Mesenchymal stem cell (in vitro differentiated cells and primary cell): Measurements from ENCODE around the gene LAMC1.

Experiments
- DNase-seq: peaks from one replicate; pipeline ENCODE4 v3.0.0-alpha.2; 2013
- H2AFZ ChIP-seq: one replicate; pipeline ENCODE4 v1.6.1; 2013; ENCODE audit warnings: low read depth, mild to moderate bottlenecking, control low read depth, inconsistent platforms, low read length, moderate library complexity
- H2AK5ac ChIP-seq: 2 replicates; pipeline ENCODE4 v1.6.1; 2013; ENCODE audit warnings: low read length, moderate library complexity, mild to moderate bottlenecking, inconsistent platforms; ENCODE audit not compliant: severe bottlenecking
- H2BK120ac ChIP-seq: one replicate; pipeline ENCODE4 v1.6.1; 2013; ENCODE audit warnings: low read depth, mild to moderate bottlenecking, inconsistent platforms, low read length, moderate library complexity
- H2BK12ac ChIP-seq, 2 experiments: one replicate each; pipeline ENCODE4 v1.6.1; 2013; ENCODE audit warnings: inconsistent platforms in 2 of 2, low read length in 2 of 2, mild to moderate bottlenecking in 2 of 2, moderate library complexity in 2 of 2, control low read depth in 1 of 2
- H2BK15ac ChIP-seq: one replicate; pipeline ENCODE4 v1.6.1; 2013; ENCODE audit warnings: mild to moderate bottlenecking, low read depth, inconsistent platforms; ENCODE audit not compliant: poor library complexity, severe bottlenecking
- H2BK5ac ChIP-seq: 2 replicates; pipeline ENCODE4 v1.6.1; 2013; ENCODE audit warnings: low read depth, mild to moderate bottlenecking, low read length, control low read depth, inconsistent platforms; ENCODE audit not compliant: poor library complexity, severe bottlenecking
- H3K14ac ChIP-seq, 2 experiments: one replicate each; pipeline ENCODE4 v1.6.1; 2013; ENCODE audit warnings: inconsistent platforms in 2 of 2, low read length in 2 of 2, control low read depth in 1 of 2, mild to moderate bottlenecking in 1 of 2, moderate library complexity in 1 of 2
- H3K18ac ChIP-seq, 2 experiments: one replicate each; pipeline ENCODE4 v1.6.1; 2013; ENCODE audit warnings: inconsistent platforms in 2 of 2, low read length in 2 of 2, control low read depth in 1 of 2, low read depth in 1 of 2, mild to moderate bottlenecking in 1 of 2
- H3K23ac ChIP-seq, 2 experiments: one replicate each; pipeline ENCODE4 v1.6.1; 2013; ENCODE audit warnings: inconsistent platforms in 2 of 2, low read length in 2 of 2, mild to moderate bottlenecking in 2 of 2, moderate library complexity in 2 of 2, control low read depth in 1 of 2
- H3K27ac ChIP-seq: 2 replicates; pipeline ENCODE4 v1.5.1; 2013; ENCODE audit warnings: mild to moderate bottlenecking, moderate library complexity, low read length, control low read depth, inconsistent platforms; ENCODE audit not compliant: poor library complexity, severe bottlenecking
- H3K27me3 ChIP-seq, 2 experiments: 2 replicates each; pipeline versions ENCODE4 v1.6.1 to v1.7.0; 2013; ENCODE audit warnings: low read length in 2 of 2, mild to moderate bottlenecking in 2 of 2, moderate library complexity in 2 of 2, control low read depth in 1 of 2, inconsistent platforms in 1 of 2; ENCODE audit not compliant: control insufficient read depth in 1 of 2, insufficient read depth in 1 of 2
- H3K36me3 ChIP-seq, 2 experiments: 2 replicates each; pipeline versions ENCODE4 v1.6.1 to v1.7.0; 2013; ENCODE audit warnings: low read length in 2 of 2, control low read depth in 1 of 2, inconsistent platforms in 1 of 2, low read depth in 1 of 2, mild to moderate bottlenecking in 1 of 2; ENCODE audit not compliant: insufficient read depth in 2 of 2, control insufficient read depth in 1 of 2
- H3K4ac ChIP-seq, 2 experiments: one replicate each; pipeline ENCODE4 v1.6.1; 2013; ENCODE audit warnings: inconsistent platforms in 2 of 2, low read length in 2 of 2, mild to moderate bottlenecking in 2 of 2, moderate library complexity in 2 of 2, control low read depth in 1 of 2, low read depth in 1 of 2
- H3K4me1 ChIP-seq: 2 replicates; pipeline ENCODE4 v1.6.1; 2013; ENCODE audit warnings: low read depth, low read length, control low read depth; ENCODE audit not compliant: control insufficient read depth, insufficient read depth
- H3K4me2 ChIP-seq: 2 replicates; pipeline ENCODE4 v1.6.1; 2013; ENCODE audit warnings: low read length, mild to moderate bottlenecking, inconsistent platforms; ENCODE audit not compliant: poor library complexity, severe bottlenecking
- H3K4me3 ChIP-seq, 2 experiments: 2 replicates each; pipeline versions ENCODE4 v1.5.1 to v1.7.0; 2013; ENCODE audit warnings: low read length in 2 of 2, mild to moderate bottlenecking in 2 of 2, control low read depth in 1 of 2, low read depth in 1 of 2; ENCODE audit not compliant: insufficient read depth in 1 of 2
- H3K79me1 ChIP-seq: replicated peaks from 2 replicates; pipeline ENCODE4 v1.6.1; 2013; ENCODE audit warnings: mild to moderate bottlenecking, control low read depth, low read length, inconsistent platforms; ENCODE audit not compliant: poor library complexity, severe bottlenecking
- H3K9ac ChIP-seq: 2 replicates; pipeline ENCODE4 v1.7.0; 2013; ENCODE audit warnings: mild to moderate bottlenecking, low read length, moderate library complexity
- H3K9me3 ChIP-seq: 2 replicates; pipeline ENCODE4 v1.7.0; 2013; ENCODE audit warnings: mild to moderate bottlenecking, low read length; ENCODE audit not compliant: control insufficient read depth
- H4K8ac ChIP-seq: one replicate; pipeline ENCODE4 v1.6.1; 2013; ENCODE audit warnings: inconsistent platforms, mild to moderate bottlenecking, low read length, moderate library complexity
- H4K91ac ChIP-seq: one replicate; pipeline ENCODE4 v1.6.1; 2013; ENCODE audit warnings: mild to moderate bottlenecking, low read length, inconsistent platforms
- WGBS: methylation state at CpG from one replicate; pipeline ENCODE4 v1.1.7; 2013; ENCODE audit warnings: mixed read lengths; 5-methylcytosine and 5-hydroxymethylcytosine counted together

LAMC1 gene

DNA sequence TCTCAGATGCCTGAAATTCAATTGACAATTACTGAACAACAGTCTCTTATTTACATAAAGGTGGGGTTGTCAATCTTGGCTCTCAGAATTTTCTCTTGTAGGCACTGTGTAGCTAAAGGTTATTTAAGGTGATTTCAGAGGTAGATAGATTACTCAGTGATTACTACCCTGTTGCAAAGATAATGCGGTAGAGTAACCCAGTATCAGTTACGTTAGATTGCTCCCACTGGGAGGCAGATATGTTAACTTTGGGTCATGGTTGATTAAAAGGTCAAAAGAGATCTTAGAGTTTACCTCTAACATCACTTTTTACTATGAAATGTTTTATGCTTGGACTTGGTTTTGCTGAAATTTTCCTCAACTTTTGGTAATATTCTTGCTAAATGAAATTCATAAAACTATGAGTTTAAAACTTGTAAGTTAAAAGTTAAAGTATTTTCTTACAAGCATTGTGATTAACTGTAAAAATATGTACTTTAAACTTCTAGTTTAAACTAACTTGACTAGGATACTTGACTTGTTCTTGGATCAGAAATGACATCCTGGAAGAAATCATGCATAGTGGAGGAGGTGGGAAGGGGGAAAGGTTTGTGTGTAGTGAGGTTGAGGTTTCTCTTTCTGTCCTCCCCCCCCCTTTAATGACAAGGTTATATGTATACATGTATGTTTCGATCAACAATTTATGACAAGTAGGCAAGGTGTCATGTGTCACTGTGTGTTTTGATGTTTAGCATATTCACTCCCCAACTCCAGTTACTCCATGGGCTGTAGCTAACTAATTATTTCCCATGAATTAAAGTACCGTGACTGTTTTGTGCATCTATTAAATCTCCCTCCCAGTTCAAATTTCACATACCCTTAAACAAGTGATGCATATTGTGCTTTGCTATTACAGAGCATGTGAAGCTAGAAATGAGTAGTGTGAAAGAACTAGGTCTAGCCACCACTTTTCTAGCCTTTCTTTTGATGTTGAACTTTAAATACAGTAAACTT lies 2.9 kb downstream of the LAMC1 start:
- Histone ChIP-seq H3K9me3 (no peaks in the 10 kb centered on the region), H3K23ac (no peak overlapping the region), H2BK15ac (no peak overlapping the region), H4K8ac (no peak overlapping the region), H2BK12ac (no peak overlapping the region), H2BK5ac (no peak overlapping the region), H3K27ac (peak overlapping the region; percentile 46), H2AK5ac (no peak overlapping the region), H3K4me3 (peak overlapping the region in 1 of 2 experiments; percentile 86), H3K4me2 (peak overlapping the region; percentile 61), H3K14ac (no peak overlapping the region), H3K4ac (no peak overlapping the region), H3K9ac (peak overlapping the region; percentile 98), H3K79me1 (no peaks in the 10 kb centered on the region), H3K4me1 (peaks cover 3% of the 10 kb centered on the region), H3K36me3 (peaks cover 0 to 63% of the 10 kb centered on the region in 2 experiments), H2AFZ (no peak overlapping the region), H2BK120ac (no peak overlapping the region), H4K91ac (no peak overlapping the region), H3K18ac (no peak overlapping the region), H3K27me3 (no peaks in the 10 kb centered on the region)
- 0% methylated on average over 2 of the region's 4 CpGs for WGBS
- DNase-seq = no peak

DNA sequence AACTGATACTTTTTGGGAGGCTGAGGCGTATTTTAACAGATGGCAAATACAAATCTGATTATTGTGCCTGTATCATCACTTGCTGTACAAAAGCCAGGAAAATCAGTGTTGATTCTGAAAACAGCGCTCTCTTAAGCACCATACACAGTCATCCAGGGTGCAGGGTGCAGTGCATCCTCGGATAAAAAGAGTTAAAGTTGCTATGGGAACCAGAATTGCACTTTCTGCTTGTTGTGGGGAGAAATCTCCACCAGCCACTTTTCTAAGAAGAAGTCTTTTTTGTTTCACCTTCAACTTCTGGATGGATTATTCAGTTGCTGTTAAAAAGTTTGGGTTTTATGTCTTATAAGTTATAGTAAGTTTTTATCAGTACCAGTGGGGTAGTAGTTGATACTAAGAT lies 3.8 kb downstream of the LAMC1 start:
- no peak overlapping the region for H3K23ac ChIP-seq
- no peak for DNase-seq
- H3K9me3 ChIP-seq = no peaks in the 10 kb centered on the region
- 90% methylated on average over 2 of the region's 3 CpGs for WGBS
- H3K79me1 ChIP-seq = no peaks in the 10 kb centered on the region
- H2AFZ ChIP-seq = no peak overlapping the region
- H3K18ac ChIP-seq = no peak overlapping the region
- no peak overlapping the region for H3K27ac ChIP-seq
- H3K4ac ChIP-seq = no peak overlapping the region
- H2BK15ac ChIP-seq = no peak overlapping the region
- H2BK12ac ChIP-seq = no peak overlapping the region
- peaks cover 0 to 66% of the 10 kb centered on the region in 2 experiments for H3K36me3 ChIP-seq
- no peaks in the 10 kb centered on the region for H3K27me3 ChIP-seq
- peaks cover 4% of the 10 kb centered on the region for H3K4me1 ChIP-seq
- no peak overlapping the region for H4K91ac ChIP-seq
- no peak overlapping the region for H2AK5ac ChIP-seq
- H2BK5ac ChIP-seq = no peak overlapping the region
- H3K4me2 ChIP-seq = peak overlapping the region; percentile 52
- peak overlapping the region; percentile 98 for H3K9ac ChIP-seq
- H4K8ac ChIP-seq = no peak overlapping the region
- H2BK120ac ChIP-seq = no peak overlapping the region
- H3K4me3 ChIP-seq = peak overlapping the region in 1 of 2 experiments; percentile 86
- H3K14ac ChIP-seq = no peak overlapping the region

DNA sequence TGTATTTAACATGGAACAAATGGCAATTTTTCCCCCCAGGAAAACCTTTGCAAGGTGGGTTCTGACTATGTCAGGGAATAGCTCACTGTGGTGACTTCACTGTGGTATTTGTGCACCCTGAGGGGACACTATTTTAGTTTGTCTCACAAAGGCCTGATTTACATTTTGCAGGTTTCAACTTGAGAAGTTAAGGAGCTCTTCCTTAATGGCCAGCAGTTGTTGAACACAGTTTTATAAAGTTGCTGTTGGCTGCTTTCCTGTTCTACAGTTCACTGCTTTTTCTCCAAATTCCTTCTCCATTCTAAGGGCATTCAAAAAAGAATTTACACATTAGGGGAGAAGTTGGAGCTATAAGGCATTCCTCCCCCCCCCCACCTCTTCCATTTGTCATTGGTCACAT lies 4.6 kb downstream of the LAMC1 start:
- Histone ChIP-seq H3K18ac (no peak overlapping the region), H3K27me3 (no peaks in the 10 kb centered on the region), H4K91ac (no peak overlapping the region), H2BK120ac (no peak overlapping the region), H3K14ac (no peak overlapping the region), H4K8ac (no peak overlapping the region), H3K9me3 (no peaks in the 10 kb centered on the region), H3K4ac (no peak overlapping the region), H3K23ac (no peak overlapping the region), H3K4me1 (peaks cover 6% of the 10 kb centered on the region), H3K4me2 (no peak overlapping the region), H3K27ac (peak overlapping the region; percentile 32), H2BK5ac (no peak overlapping the region), H2AFZ (no peak overlapping the region), H2BK12ac (no peak overlapping the region), H3K79me1 (no peaks in the 10 kb centered on the region), H3K9ac (peak overlapping the region; percentile 98), H3K4me3 (peak overlapping the region in 1 of 2 experiments; percentile 86), H2BK15ac (no peak overlapping the region), H2AK5ac (no peak overlapping the region), H3K36me3 (peaks cover 0 to 73% of the 10 kb centered on the region in 2 experiments)
- DNase-seq = no peak

DNA sequence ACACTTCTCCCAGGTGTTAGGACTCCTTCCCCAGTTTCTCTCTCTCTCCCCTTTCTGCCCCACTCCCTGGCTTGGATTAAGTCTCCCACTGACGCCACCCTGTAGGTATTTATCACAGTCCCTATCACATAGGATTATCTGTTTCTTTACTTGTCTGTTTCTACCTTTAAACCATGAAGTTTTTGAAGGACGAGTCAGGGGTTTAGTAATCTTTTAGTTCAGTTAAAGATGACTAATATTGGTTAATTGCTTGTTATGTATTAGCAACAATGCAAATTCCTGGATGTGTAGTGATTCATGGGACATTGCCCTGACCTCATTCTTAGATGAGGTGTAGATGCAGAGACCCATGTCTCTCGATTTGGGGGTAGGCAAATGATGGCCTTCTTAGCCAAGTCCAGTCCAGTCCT lies 6.4 kb downstream of the LAMC1 start:
- no peak overlapping the region for H2AFZ ChIP-seq
- H2BK120ac ChIP-seq = no peak overlapping the region
- H3K27me3 ChIP-seq = no peaks in the 10 kb centered on the region
- no peaks in the 10 kb centered on the region for H3K79me1 ChIP-seq
- no peak overlapping the region for H4K8ac ChIP-seq
- peak overlapping the region; percentile 86 for H2BK5ac ChIP-seq
- peak overlapping the region in 1 of 2 experiments; percentile 7 for H3K18ac ChIP-seq
- H3K9me3 ChIP-seq = no peaks in the 10 kb centered on the region
- H2BK12ac ChIP-seq = no peak overlapping the region
- peak overlapping the region in 1 of 2 experiments; percentile 46 for H3K4ac ChIP-seq
- H3K27ac ChIP-seq = peak overlapping the region; percentile 74
- WGBS = 25% methylated on average over 3 of the region's 3 CpGs
- peak overlapping the region; percentile 98 for H3K9ac ChIP-seq
- peaks cover 7% of the 10 kb centered on the region for H3K4me1 ChIP-seq
- H3K4me3 ChIP-seq = peak overlapping the region in 1 of 2 experiments; percentile 86
- no peak overlapping the region for H3K23ac ChIP-seq
- no peak overlapping the region for H4K91ac ChIP-seq
- H3K36me3 ChIP-seq = peaks cover 0 to 86% of the 10 kb centered on the region in 2 experiments
- peak overlapping the region; percentile 79 for H2AK5ac ChIP-seq
- peak overlapping the region; percentile 23 for H2BK15ac ChIP-seq
- DNase-seq = peak; percentile 72
- no peak overlapping the region for H3K14ac ChIP-seq
- H3K4me2 ChIP-seq = no peak overlapping the region
